Endothelial cell of umbilical vein (primary cell): Measurements from ENCODE around the gene YWHAH. TPM values are rescaled to one million over a fixed set of nuclear protein-coding genes. Genes with fewer than 3 reads are reported as not detected.

Source experiments
- BruUV-seq: library from RNA; stranded (reverse); fragments of 400-500 nt; replicated peaks from 2 replicates; lab custom pipeline; 2021; lab: Mats Ljungman, UMichigan
- CTCF ChIA-PET: fragments of 300-600, 350-600 bp; sonication (Branson Sonifier 250); formaldehyde crosslinking; loops from one replicate; lab custom pipeline; 2021; ENCODE audit warnings: antibody characterized with exemption, inconsistent platforms; lab: Charles Lee
- POLR2A ChIA-PET: fragments of 300-600, 350-600 bp; sonication (Branson Sonifier 250); formaldehyde crosslinking; loops from one replicate; lab custom pipeline; 2021; ENCODE audit warnings: antibody characterized with exemption, inconsistent platforms; lab: Charles Lee
- DNase-seq: peaks from one replicate; pipeline ENCODE4 v3.0.0-alpha.2; 2011; ENCODE audit warnings: low read depth, low spot score
- FAIRE-seq: peaks from 2 replicates; lab custom pipeline; 2011; peaks lifted over from hg19 to GRCh38; lab: Jason Lieb, UNC
- H2AFZ ChIP-seq: 2 replicates; pipeline ENCODE4 v1.6.0; 2012; ENCODE audit warnings: low read depth, low read length, control low read depth, inconsistent platforms
- H3K27ac ChIP-seq: 2 replicates; pipeline ENCODE4 v1.5.1; 2011; ENCODE audit warnings: low read depth, mild to moderate bottlenecking, control low read depth, low read length, moderate library complexity; ENCODE audit not compliant: insufficient read depth
- H3K27me3 ChIP-seq, 2 experiments: 2 replicates each; pipeline versions ENCODE4 v1.6.0 to v1.6.1; 2011; ENCODE audit warnings: low read length in 2 of 2, mixed read lengths in 1 of 2; ENCODE audit not compliant: control insufficient read depth in 2 of 2, insufficient read depth in 2 of 2
- H3K36me3 ChIP-seq, 2 experiments: 2 replicates in 1 of 2; 3 replicates in 1 of 2; pipeline ENCODE4 v1.5.1; 2011; ENCODE audit warnings: low read length in 2 of 2, mild to moderate bottlenecking in 1 of 2, moderate library complexity in 1 of 2; ENCODE audit not compliant: control insufficient read depth in 2 of 2, insufficient read depth in 2 of 2; ENCODE audit errors: extremely low read depth in 1 of 2
- H3K4me1 ChIP-seq: 3 replicates; pipeline ENCODE4 v1.5.1; 2011; ENCODE audit warnings: mild to moderate bottlenecking, low read length; ENCODE audit not compliant: control insufficient read depth, insufficient read depth; ENCODE audit errors: extremely low read depth
- H3K4me2 ChIP-seq: 2 replicates; pipeline ENCODE4 v1.6.1; 2011; ENCODE audit warnings: low read length, control low read depth, mixed read lengths; ENCODE audit not compliant: insufficient read depth
- H3K4me3 ChIP-seq, 3 experiments: fragments of 200-600 bp in 1 of 3; sonication (generic), shearing (Covaris generic) in 1 of 3; replicated peaks in 1 of 3; 2 replicates each; pipeline ENCODE4 v1.5.1; 2011 to 2016; ENCODE audit warnings: control low read depth in 3 of 3, low read length in 3 of 3, mild to moderate bottlenecking in 2 of 3, inconsistent platforms in 1 of 3, low read depth in 1 of 3, moderate library complexity in 1 of 3; ENCODE audit not compliant: insufficient read depth in 1 of 3
- H3K79me2 ChIP-seq: 2 replicates; pipeline ENCODE4 v1.6.0; 2012; ENCODE audit warnings: low read length, inconsistent platforms; ENCODE audit not compliant: control insufficient read depth, insufficient read depth
- H3K9ac ChIP-seq: replicated peaks from 2 replicates; pipeline ENCODE3; 2011; ENCODE audit warnings: low read length, control low read depth; ENCODE audit not compliant: insufficient read depth; ENCODE audit errors: extremely low read depth
- H3K9me1 ChIP-seq: replicated peaks from 3 replicates; pipeline ENCODE4 v1.6.0; 2011; ENCODE audit warnings: mild to moderate bottlenecking, low read length; ENCODE audit not compliant: control insufficient read depth, insufficient read depth; ENCODE audit errors: extremely low read depth
- H3K9me3 ChIP-seq: replicated peaks from 2 replicates; pipeline ENCODE4 v1.5.1; 2012; ENCODE audit warnings: low read length, inconsistent platforms; ENCODE audit not compliant: control insufficient read depth, insufficient read depth
- H4K20me1 ChIP-seq: replicated peaks from 2 replicates; pipeline ENCODE3; 2011; ENCODE audit warnings: mild to moderate bottlenecking, low read length; ENCODE audit not compliant: control insufficient read depth, insufficient read depth; ENCODE audit errors: extremely low read depth
- EZH2 ChIP-seq: IDR thresholded peaks from 2 replicates; pipeline ENCODE4 v1.6.1; 2012; ENCODE audit warnings: borderline replicate concordance, low read depth, mild to moderate bottlenecking, moderate library complexity, low read length, inconsistent platforms; ENCODE audit not compliant: severe bottlenecking
- FOS ChIP-seq: IDR thresholded peaks from 2 replicates; pipeline ENCODE4 v1.6.1; 2011; ENCODE audit warnings: mild to moderate bottlenecking, low read length, moderate library complexity, borderline replicate concordance; ENCODE audit not compliant: insufficient read depth
- GATA2 ChIP-seq: IDR thresholded peaks from 2 replicates; pipeline ENCODE4 v1.7.0; 2011; ENCODE audit warnings: low read depth, mild to moderate bottlenecking, moderate library complexity, mixed read lengths, low read length; ENCODE audit not compliant: insufficient read length, insufficient read depth
- JUN ChIP-seq: IDR thresholded peaks from 2 replicates; pipeline ENCODE4 v1.6.1; 2011; ENCODE audit warnings: borderline replicate concordance, low read depth; ENCODE audit not compliant: insufficient read length, insufficient read depth
- MYC ChIP-seq: IDR thresholded peaks from one replicate; pipeline ENCODE4 v1.6.1; 2011; ENCODE audit warnings: mild to moderate bottlenecking, low read depth, low read length
- POLR2A ChIP-seq: IDR thresholded peaks from 2 replicates; pipeline ENCODE4 v1.6.1; 2012; ENCODE audit warnings: low read depth, mild to moderate bottlenecking, control low read depth, low read length
- POLR2AphosphoS5 ChIP-seq: IDR thresholded peaks from 2 replicates; pipeline ENCODE4 v1.6.1; 2012; ENCODE audit warnings: low read depth, mild to moderate bottlenecking, control low read depth, low read length, moderate library complexity; ENCODE audit not compliant: insufficient read depth
- dilution Hi-C: fragments of 300-500 bp; cut with MboI; formaldehyde crosslinking; loops from one replicate; pipeline ENCODE4 v1.15.0; 2019; ENCODE audit warnings: low sequenced_read_pairs; ENCODE audit not compliant: extremely low pct_ligation_motif_present
- intact Hi-C: fragments of 100-400 bp; cut with micrococcal nuclease; formaldehyde crosslinking; loops from one replicate; pipeline ENCODE4 v1.10.0; 2022
- polyA plus RNA-seq, 4 experiments: library from polyadenylated mRNA; depleted of rRNA in 3 of 4; stranded (reverse) in 3 of 4; unstranded in 1 of 4; fragments of >200 nt; gene quantifications; 2 replicates each; pipeline versions ENCODE4 v1.2.1 to v1.2.3, GENCODE V29; 2011 to 2012; ENCODE audit warnings: missing spikeins in 1 of 4
- total RNA-seq: library from RNA; stranded (reverse); gene quantifications from 2 replicates; pipeline ENCODE4 v1.2.3, GENCODE V29; 2021
- TF ChIP-seq, protein P1 (sequence below), 2 donors: IDR thresholded peaks; 1 replicate in 1 of 2; 2 replicates in 1 of 2; pipeline ENCODE4 v1.5.1; 2011; ENCODE audit warnings: low read length in 2 of 2, mild to moderate bottlenecking in 2 of 2, moderate library complexity in 2 of 2, control low read depth in 1 of 2, inconsistent platforms in 1 of 2, low read depth in 1 of 2; ENCODE audit not compliant: insufficient read depth in 1 of 2; ENCODE audit errors: extremely low read depth in 1 of 2
- TF ChIP-seq, protein P2 (sequence below): IDR thresholded peaks from 2 replicates; pipeline ENCODE4 v1.6.1; 2011; ENCODE audit not compliant: insufficient read depth, insufficient read length

The YWHAH gene
- total and polyA plus RNA-seq, 2 donors (not counting 3 experiments of a cell fraction or from before 2014, with no cell fraction given) = 73.6 to 170 TPM

DNA sequence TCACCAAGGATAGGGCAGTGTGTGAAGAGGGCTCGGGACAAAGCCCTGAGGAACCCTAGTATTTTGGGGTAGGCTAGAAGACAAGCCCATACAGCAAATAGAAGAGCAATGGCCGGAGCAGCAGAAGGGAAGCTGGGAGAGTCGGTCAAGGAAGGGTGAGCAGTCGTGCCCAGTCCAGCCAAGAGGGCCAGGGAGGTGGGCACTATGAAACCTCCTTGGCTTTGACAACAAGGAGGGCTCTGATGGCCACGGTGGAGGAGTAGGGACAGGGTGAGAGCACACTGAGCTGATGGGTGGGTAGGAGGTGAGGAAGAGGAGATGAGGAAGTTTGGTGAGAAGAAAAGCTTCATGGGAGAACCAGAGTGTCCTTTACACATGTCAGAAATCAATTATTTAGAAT, 2.2 kb upstream of the YWHAH start:
- dilution Hi-C loops = no loop called here
- intact Hi-C loops = no loop called here
- BruUV-seq = no TSS peak
- Histone ChIP-seq H3K4me1 (peaks cover 19% of the 10 kb centered on the region), H3K4me3 (no peak overlapping the region), H3K4me2 (no peak overlapping the region), H3K9ac (no peak overlapping the region), H4K20me1 (no peaks in the 10 kb centered on the region), H3K79me2 (peaks cover 26% of the 10 kb centered on the region), H3K27ac (no peak overlapping the region), H3K36me3 (no peaks in the 10 kb centered on the region), H3K27me3 (peaks cover 0 to 5% of the 10 kb centered on the region in 2 experiments), H3K9me1 (no peaks in the 10 kb centered on the region), H2AFZ (no peak overlapping the region), H3K9me3 (no peaks in the 10 kb centered on the region)
- POLR2A ChIA-PET = no interaction called here
- DNase-seq (no peak), FAIRE-seq (no peak)
- TF ChIP-seq, protein P1, sequence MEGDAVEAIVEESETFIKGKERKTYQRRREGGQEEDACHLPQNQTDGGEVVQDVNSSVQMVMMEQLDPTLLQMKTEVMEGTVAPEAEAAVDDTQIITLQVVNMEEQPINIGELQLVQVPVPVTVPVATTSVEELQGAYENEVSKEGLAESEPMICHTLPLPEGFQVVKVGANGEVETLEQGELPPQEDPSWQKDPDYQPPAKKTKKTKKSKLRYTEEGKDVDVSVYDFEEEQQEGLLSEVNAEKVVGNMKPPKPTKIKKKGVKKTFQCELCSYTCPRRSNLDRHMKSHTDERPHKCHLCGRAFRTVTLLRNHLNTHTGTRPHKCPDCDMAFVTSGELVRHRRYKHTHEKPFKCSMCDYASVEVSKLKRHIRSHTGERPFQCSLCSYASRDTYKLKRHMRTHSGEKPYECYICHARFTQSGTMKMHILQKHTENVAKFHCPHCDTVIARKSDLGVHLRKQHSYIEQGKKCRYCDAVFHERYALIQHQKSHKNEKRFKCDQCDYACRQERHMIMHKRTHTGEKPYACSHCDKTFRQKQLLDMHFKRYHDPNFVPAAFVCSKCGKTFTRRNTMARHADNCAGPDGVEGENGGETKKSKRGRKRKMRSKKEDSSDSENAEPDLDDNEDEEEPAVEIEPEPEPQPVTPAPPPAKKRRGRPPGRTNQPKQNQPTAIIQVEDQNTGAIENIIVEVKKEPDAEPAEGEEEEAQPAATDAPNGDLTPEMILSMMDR (IDR thresholded peaks at IDR 0.05; ENCODE audit: extremely low read depth in 1 of 2, insufficient read depth in 1 of 2, low read depth in 1 of 2, low read length in 2 of 2) = no peak
- CTCF ChIA-PET = interaction anchor here (0.9 kb wide), 1 partner anchor 28 kb away, joined by 5 read pairs; no protein-coding TSS in a partner anchor

DNA sequence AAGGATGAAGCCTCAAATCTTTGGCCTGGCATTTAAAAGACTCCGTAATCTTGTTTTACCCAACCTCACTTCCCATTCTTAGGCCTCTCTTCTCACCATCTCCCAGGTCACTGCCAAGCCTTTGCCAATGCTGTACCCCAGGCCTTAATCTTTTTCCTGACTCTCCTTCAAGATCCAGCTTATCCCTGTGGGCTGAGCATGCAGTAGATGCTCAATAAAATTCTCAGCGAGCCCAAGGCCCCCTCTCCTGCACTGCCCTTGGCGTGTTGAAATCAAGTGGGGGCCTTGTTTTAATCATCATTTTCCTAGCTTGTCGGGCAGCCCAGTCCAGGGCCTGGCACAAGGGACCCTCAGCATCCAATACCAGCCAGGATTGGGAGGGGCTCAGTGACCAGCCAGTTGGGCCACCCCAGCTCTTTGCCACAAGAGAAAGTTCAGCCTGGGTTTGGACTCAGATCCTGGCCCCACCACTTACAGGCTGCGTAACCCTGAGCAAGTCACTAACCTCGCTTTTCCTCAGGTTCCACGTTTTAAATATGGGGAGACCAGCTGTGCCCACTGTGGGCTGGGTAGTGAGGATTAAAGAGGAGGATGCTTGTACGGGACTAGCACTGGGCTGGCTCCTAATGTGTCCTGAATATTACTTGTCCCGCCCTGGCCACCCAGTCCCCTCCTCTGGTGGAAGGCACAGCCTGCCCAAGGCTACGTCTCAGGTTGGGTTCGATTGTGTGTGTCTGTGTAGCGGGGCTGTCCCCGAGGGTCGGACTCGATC, 943 bp upstream of the YWHAH start:
- ChIA-PET POLR2A (no interaction called here), CTCF (interaction anchor here (1.4 kb wide), 1 partner anchor 72 kb away, joined by 3 read pairs; no protein-coding TSS in a partner anchor)
- intact Hi-C loops = no loop called here
- TSS peak; percentile 63 for BruUV-seq
- Histone ChIP-seq H3K9me1 (no peaks in the 10 kb centered on the region), H3K27ac (peak overlapping the region; percentile 52), H3K4me2 (peak overlapping the region; percentile 67), H3K9ac (peak overlapping the region; percentile 62), H3K79me2 (peaks cover 39% of the 10 kb centered on the region), H3K27me3 (no peaks in the 10 kb centered on the region), H3K4me1 (peaks cover 24% of the 10 kb centered on the region), H4K20me1 (no peaks in the 10 kb centered on the region), H3K36me3 (peaks cover 0 to 4% of the 10 kb centered on the region in 2 experiments), H3K9me3 (no peaks in the 10 kb centered on the region), H2AFZ (peak overlapping the region; percentile 97), H3K4me3 (peak overlapping the region in 2 of 3 experiments; percentile 62 to 96)
- no peak for FAIRE-seq
- TF ChIP-seq FOS (no peak), JUN (no peak), POLR2A (no peak), GATA2 (no peak), EZH2 (no peak), MYC (no peak), POLR2AphosphoS5 (no peak)
- TF ChIP-seq, protein P1 (IDR thresholded peaks at IDR 0.05; ENCODE audit: extremely low read depth in 1 of 2, insufficient read depth in 1 of 2, low read depth in 1 of 2, low read length in 2 of 2) = no peak
- TF ChIP-seq, protein P2, sequence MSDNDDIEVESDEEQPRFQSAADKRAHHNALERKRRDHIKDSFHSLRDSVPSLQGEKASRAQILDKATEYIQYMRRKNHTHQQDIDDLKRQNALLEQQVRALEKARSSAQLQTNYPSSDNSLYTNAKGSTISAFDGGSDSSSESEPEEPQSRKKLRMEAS = no peak
- DNase-seq = no peak
- dilution Hi-C loops = no loop called here
